NK-92 (cell line): ENCODE data around the gene LYPLAL1.

Source experiments
- DNase-seq: peaks from one replicate; lab custom pipeline; 2025; ENCODE audit not compliant: unreplicated experiment; lab: John Stamatoyannopoulos, UW

Gene LYPLAL1

GRCh38 chr1:219173758-219174459 is at the start of gene LYPLAL1:
TSS of gene LYPLAL1 (plus strand) at chr1:219173878. CDS start at chr1:219173891, 13 bp downstream.
- peak; percentile 23 for DNase-seq

- no peak for DNase-seq
Measured at GRCh38 chr1:219124163-219124562, 49.5 kb upstream of the LYPLAL1 start.

GRCh38 chr1:219125342-219125741 is 48.3 kb upstream of the LYPLAL1 start:
- DNase-seq = no peak

GRCh38 chr1:219126377-219126776 is 47.3 kb upstream of the LYPLAL1 start:
- DNase-seq = no peak

GRCh38 chr1:219128957-219129356 is 44.7 kb upstream of the LYPLAL1 start:
- DNase-seq = no peak

GRCh38 chr1:219130366-219130935 is 43.2 kb upstream of the LYPLAL1 start:
- DNase-seq = no peak

GRCh38 chr1:219132939-219133338 is 40.7 kb upstream of the LYPLAL1 start:
- DNase-seq = no peak

GRCh38 chr1:219138747-219139146 is 34.9 kb upstream of the LYPLAL1 start:
- DNase-seq = no peak

- no peak for DNase-seq
Measured at GRCh38 chr1:219140303-219140877, 33.3 kb upstream of the LYPLAL1 start.

GRCh38 chr1:219143735-219144134 is 29.9 kb upstream of the LYPLAL1 start:
- DNase-seq = no peak

- DNase-seq = no peak
Measured at GRCh38 chr1:219144658-219145315, 28.9 kb upstream of the LYPLAL1 start.

GRCh38 chr1:219147571-219148019 is 26.1 kb upstream of the LYPLAL1 start:
- no peak for DNase-seq

- no peak for DNase-seq
Measured at GRCh38 chr1:219149009-219149577, 24.6 kb upstream of the LYPLAL1 start.

GRCh38 chr1:219149953-219150352 is 23.7 kb upstream of the LYPLAL1 start:
- DNase-seq = no peak

GRCh38 chr1:219150913-219151312 is 22.8 kb upstream of the LYPLAL1 start:
- DNase-seq = no peak

GRCh38 chr1:219151467-219151866 is 22.2 kb upstream of the LYPLAL1 start:
- no peak for DNase-seq

GRCh38 chr1:219152751-219153150 is 20.9 kb upstream of the LYPLAL1 start:
- DNase-seq = no peak

- no peak for DNase-seq
Measured at GRCh38 chr1:219153723-219154122, 20.0 kb upstream of the LYPLAL1 start.

GRCh38 chr1:219155135-219155534 is 18.5 kb upstream of the LYPLAL1 start:
- no peak for DNase-seq

- DNase-seq = no peak
Measured at GRCh38 chr1:219159946-219160645, 13.6 kb upstream of the LYPLAL1 start.

- no peak for DNase-seq
Measured at GRCh38 chr1:219160967-219161366, 12.7 kb upstream of the LYPLAL1 start.
